Activated T-cell treated with anti-CD3 and anti-CD28 coated beads, Interleukin-2, amount 50 U/mL, for 4 hours (primary cell): Measurements from ENCODE around the gene EYS. TPM values are rescaled to one million over a fixed set of nuclear protein-coding genes. Genes with fewer than 3 reads are reported as not detected.
"Not testable (repeated sequence)": the region's sequence is repeated elsewhere in the genome, so short reads cannot be mapped to it uniquely, and the experiment has no call there.

Experiments
- ATAC-seq, 2 donors: fragments of 200-7000 bp; cut with Tn5 transposase; one replicate each; pipeline ENCODE4 v1.10.0; 2021
- DNase-seq: peaks from one replicate; pipeline ENCODE4 v3.0.0-alpha.2; 2020
- H3K27me3 Mint-ChIP-seq: one replicate; pipeline ENCODE4 v1.8.0; 2021; ENCODE audit warnings: low read depth, mixed read lengths
- H3K36me3 Mint-ChIP-seq: one replicate; pipeline ENCODE4 v1.8.0; 2022; ENCODE audit warnings: mixed read lengths; ENCODE audit not compliant: insufficient read depth
- H3K4me1 Mint-ChIP-seq: one replicate; pipeline ENCODE4 v1.8.0; 2021; ENCODE audit warnings: low read depth, mixed read lengths
- H3K4me3 Mint-ChIP-seq: one replicate; pipeline ENCODE4 v1.8.0; 2021; ENCODE audit warnings: mild to moderate bottlenecking, moderate library complexity, mixed read lengths
- H3K9me3 Mint-ChIP-seq: one replicate; pipeline ENCODE4 v1.8.0; 2021; ENCODE audit warnings: mixed read lengths
- total RNA-seq, 3 donors: library from RNA; stranded (reverse); gene quantifications; one replicate each; pipeline ENCODE4 v1.2.1, GENCODE V29; 2021

The EYS gene
- total RNA-seq, 3 donors from 2014 or later: not detected

DNA sequence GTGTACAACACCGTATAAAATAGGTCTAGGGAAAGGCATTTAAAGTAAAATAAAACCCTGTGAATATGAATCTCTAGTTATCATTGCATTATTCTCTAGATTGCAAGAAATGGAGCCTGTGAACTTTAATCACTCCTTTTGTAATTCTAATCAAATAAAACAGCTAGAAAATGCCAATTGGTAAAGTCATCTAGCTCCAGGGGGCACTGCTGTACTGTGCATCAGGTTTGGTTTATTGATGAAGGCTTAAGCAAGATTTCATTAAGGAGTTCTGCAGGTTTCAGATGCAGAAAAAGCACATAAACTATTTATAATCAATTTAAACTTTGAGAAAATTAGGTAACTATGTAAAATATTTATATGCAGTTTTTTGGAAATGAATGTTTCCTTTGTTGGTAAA is 1426.5 kb downstream of the EYS start:
- Mint-ChIP-seq H3K9me3 (peaks cover 8% of the 10 kb centered on the region), H3K36me3 (no peaks in the 10 kb centered on the region), H3K27me3 (no peaks in the 10 kb centered on the region), H3K4me3 (no peak overlapping the region), H3K4me1 (no peaks in the 10 kb centered on the region)
- DNase-seq: no peak
- no peak for ATAC-seq

- DNase-seq (no peak), ATAC-seq (no peak)
- H3K4me1 Mint-ChIP-seq: no peaks in the 10 kb centered on the region
- no peak overlapping the region for H3K4me3 Mint-ChIP-seq
- no peaks in the 10 kb centered on the region for H3K36me3 Mint-ChIP-seq
- H3K27me3 Mint-ChIP-seq: no peaks in the 10 kb centered on the region
- no peaks in the 10 kb centered on the region for H3K9me3 Mint-ChIP-seq
Observed at GRCh38 chr6:64270083-64270482, 1436.9 kb downstream of the EYS start.

- no peaks in the 10 kb centered on the region for H3K9me3 Mint-ChIP-seq
- no peaks in the 10 kb centered on the region for H3K36me3 Mint-ChIP-seq
- no peaks in the 10 kb centered on the region for H3K4me1 Mint-ChIP-seq
- no peak for DNase-seq
- no peak for ATAC-seq
- no peak overlapping the region for H3K4me3 Mint-ChIP-seq
- H3K27me3 Mint-ChIP-seq: no peaks in the 10 kb centered on the region
Observed at GRCh38 chr6:64266351-64266821, 1440.6 kb downstream of the EYS start.

DNA sequence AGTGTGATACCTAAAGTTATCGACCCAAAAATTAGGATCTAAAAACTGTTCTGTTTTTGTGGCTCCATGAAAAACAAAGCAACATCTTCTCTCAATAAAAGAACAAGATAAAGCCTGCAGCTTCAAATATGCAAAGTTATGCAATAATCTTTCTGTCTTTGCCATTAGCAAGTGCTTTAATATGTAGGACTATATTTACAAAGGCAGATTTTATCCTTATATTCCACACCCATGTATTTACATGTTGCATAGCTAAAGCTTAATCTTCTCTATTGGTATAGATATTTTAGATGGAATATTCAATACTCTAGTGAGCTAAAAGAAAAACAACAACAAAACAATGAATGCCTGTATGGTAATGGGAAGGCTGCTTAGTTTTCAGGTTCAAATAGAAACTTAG is 1443.2 kb downstream of the EYS start:
- peaks cover 5% of the 10 kb centered on the region for H3K9me3 Mint-ChIP-seq
- no peak overlapping the region for H3K4me3 Mint-ChIP-seq
- no peaks in the 10 kb centered on the region for H3K36me3 Mint-ChIP-seq
- H3K27me3 Mint-ChIP-seq: no peaks in the 10 kb centered on the region
- no peaks in the 10 kb centered on the region for H3K4me1 Mint-ChIP-seq
- DNase-seq: no peak
- no peak for ATAC-seq

DNA sequence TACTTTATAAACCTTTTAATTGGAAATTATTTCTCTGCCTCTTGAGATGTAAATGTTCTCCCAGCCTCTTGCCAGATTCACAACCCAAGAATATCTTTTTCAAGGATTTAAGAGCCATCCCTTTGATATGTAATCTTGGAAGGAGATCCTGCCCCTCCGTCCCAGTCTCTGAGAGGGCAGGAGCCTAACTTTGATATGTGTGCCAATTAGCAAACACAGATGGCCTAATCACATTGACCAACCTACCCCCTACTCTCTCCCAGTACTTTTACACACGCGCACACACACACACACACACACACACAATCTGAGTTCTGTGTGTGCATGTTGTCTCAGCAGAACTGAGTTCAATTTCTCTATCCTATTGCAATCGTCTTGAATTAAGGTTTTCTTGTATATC is 1447.7 kb downstream of the EYS start:
- DNase-seq (no peak), ATAC-seq (no peak)
- no peaks in the 10 kb centered on the region for H3K36me3 Mint-ChIP-seq
- H3K4me3 Mint-ChIP-seq: no peak overlapping the region
- no peaks in the 10 kb centered on the region for H3K27me3 Mint-ChIP-seq
- no peaks in the 10 kb centered on the region for H3K4me1 Mint-ChIP-seq
- H3K9me3 Mint-ChIP-seq: peaks cover 5% of the 10 kb centered on the region

GRCh38 chr6:64258752-64259151 is 1448.3 kb downstream of the EYS start:
- Mint-ChIP-seq H3K9me3 (peaks cover 5% of the 10 kb centered on the region), H3K36me3 (no peaks in the 10 kb centered on the region), H3K27me3 (no peaks in the 10 kb centered on the region), H3K4me1 (no peaks in the 10 kb centered on the region), H3K4me3 (no peak overlapping the region)
- ATAC-seq (no peak), DNase-seq (no peak)

GRCh38 chr6:64258302-64258701 is 1448.7 kb downstream of the EYS start:
- H3K27me3 Mint-ChIP-seq: no peaks in the 10 kb centered on the region
- H3K36me3 Mint-ChIP-seq: no peaks in the 10 kb centered on the region
- ATAC-seq (no peak), DNase-seq (no peak)
- H3K4me1 Mint-ChIP-seq: no peaks in the 10 kb centered on the region
- peaks cover 5% of the 10 kb centered on the region for H3K9me3 Mint-ChIP-seq
- no peak overlapping the region for H3K4me3 Mint-ChIP-seq

GRCh38 chr6:64257586-64257985 is 1449.4 kb downstream of the EYS start:
- DNase-seq: no peak
- Mint-ChIP-seq H3K4me3 (no peak overlapping the region), H3K27me3 (no peaks in the 10 kb centered on the region), H3K4me1 (no peaks in the 10 kb centered on the region), H3K36me3 (no peaks in the 10 kb centered on the region), H3K9me3 (peaks cover 5% of the 10 kb centered on the region)
- no peak for ATAC-seq

- H3K4me1 Mint-ChIP-seq: no peaks in the 10 kb centered on the region
Observed at GRCh38 chr6:64256483-64256882, 1450.5 kb downstream of the EYS start.

DNA sequence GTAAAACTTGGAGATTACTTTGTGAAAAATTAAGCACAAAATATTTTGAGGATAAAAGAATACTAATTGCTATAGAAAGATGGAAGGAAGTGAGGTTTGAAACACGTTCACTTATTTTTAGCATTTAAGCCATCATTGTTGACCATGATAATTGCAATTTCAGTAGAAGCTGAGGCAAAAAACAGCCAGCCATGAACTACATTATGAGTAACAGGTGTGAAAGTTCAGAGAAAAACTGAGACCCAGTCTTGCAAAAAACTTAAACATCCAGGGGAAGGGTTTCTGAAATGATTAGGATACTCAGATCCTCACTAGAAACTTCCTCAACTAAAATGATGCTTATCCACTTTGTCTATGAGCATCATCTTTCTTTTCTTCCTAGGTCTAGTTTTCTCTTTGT is 1452.0 kb downstream of the EYS start:
- H3K4me1 Mint-ChIP-seq: no peaks in the 10 kb centered on the region

More at GRCh38 chr6:64256483-64256882, 1450.5 kb downstream of the EYS start:
- H3K4me3 Mint-ChIP-seq: no peak overlapping the region
- H3K9me3 Mint-ChIP-seq: peaks cover 5% of the 10 kb centered on the region
- H3K36me3 Mint-ChIP-seq: no peaks in the 10 kb centered on the region
- no peaks in the 10 kb centered on the region for H3K27me3 Mint-ChIP-seq
- no peak for DNase-seq
- no peak for ATAC-seq

DNA sequence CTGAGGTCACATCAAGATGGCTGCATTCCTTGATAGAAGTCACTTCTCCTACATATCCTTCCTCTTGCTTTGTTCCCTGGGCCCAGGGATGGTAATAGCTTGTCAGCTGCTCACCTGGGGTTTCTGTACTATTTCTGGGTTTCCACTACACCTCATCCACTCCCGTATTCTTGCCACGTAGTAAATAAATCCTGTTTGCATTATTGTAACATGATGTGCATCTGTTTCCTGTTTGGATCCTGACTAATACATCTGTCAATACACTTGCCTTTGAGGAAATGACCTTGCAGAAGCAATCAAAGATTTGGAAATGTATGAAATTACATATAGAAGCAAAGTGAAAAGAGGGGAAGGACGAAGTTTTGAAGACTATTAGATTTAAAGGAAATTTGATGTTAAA is 1452.5 kb downstream of the EYS start:
- no peaks in the 10 kb centered on the region for H3K27me3 Mint-ChIP-seq
- DNase-seq (no peak), ATAC-seq (no peak)
- H3K9me3 Mint-ChIP-seq: peaks cover 4% of the 10 kb centered on the region
- no peak overlapping the region for H3K4me3 Mint-ChIP-seq
- no peaks in the 10 kb centered on the region for H3K4me1 Mint-ChIP-seq
- no peaks in the 10 kb centered on the region for H3K36me3 Mint-ChIP-seq

More for the DNA sequence above, 1452.0 kb downstream of the EYS start:
- no peak for DNase-seq
- no peak for ATAC-seq
- Mint-ChIP-seq H3K9me3 (peaks cover 5% of the 10 kb centered on the region), H3K27me3 (no peaks in the 10 kb centered on the region), H3K4me3 (no peak overlapping the region), H3K36me3 (no peaks in the 10 kb centered on the region)

- DNase-seq (no peak), ATAC-seq (no peak)
- Mint-ChIP-seq H3K27me3 (no peaks in the 10 kb centered on the region), H3K36me3 (no peaks in the 10 kb centered on the region), H3K4me3 (no peak overlapping the region), H3K4me1 (no peaks in the 10 kb centered on the region), H3K9me3 (peaks cover 4% of the 10 kb centered on the region)
Observed at GRCh38 chr6:64252256-64252655, 1454.8 kb downstream of the EYS start.

- Mint-ChIP-seq H3K36me3 (no peaks in the 10 kb centered on the region), H3K4me1 (no peaks in the 10 kb centered on the region), H3K27me3 (no peaks in the 10 kb centered on the region), H3K9me3 (peaks cover 11% of the 10 kb centered on the region), H3K4me3 (no peak overlapping the region)
- no peak for DNase-seq
- no peak for ATAC-seq
Observed at GRCh38 chr6:64250126-64250525, 1456.9 kb downstream of the EYS start.

- no peak for DNase-seq
- H3K27me3 Mint-ChIP-seq: no peaks in the 10 kb centered on the region
- H3K9me3 Mint-ChIP-seq: peaks cover 11% of the 10 kb centered on the region
- H3K4me3 Mint-ChIP-seq: no peak overlapping the region
- H3K4me1 Mint-ChIP-seq: no peaks in the 10 kb centered on the region
- no peak for ATAC-seq
- H3K36me3 Mint-ChIP-seq: no peaks in the 10 kb centered on the region
Observed at GRCh38 chr6:64249115-64249514, 1457.9 kb downstream of the EYS start.

- no peaks in the 10 kb centered on the region for H3K4me1 Mint-ChIP-seq
- no peaks in the 10 kb centered on the region for H3K27me3 Mint-ChIP-seq
- no peak overlapping the region for H3K4me3 Mint-ChIP-seq
- no peaks in the 10 kb centered on the region for H3K36me3 Mint-ChIP-seq
- no peak for ATAC-seq
- peaks cover 20% of the 10 kb centered on the region for H3K9me3 Mint-ChIP-seq
- no peak for DNase-seq
Observed at GRCh38 chr6:64243618-64244017, 1463.4 kb downstream of the EYS start.

DNA sequence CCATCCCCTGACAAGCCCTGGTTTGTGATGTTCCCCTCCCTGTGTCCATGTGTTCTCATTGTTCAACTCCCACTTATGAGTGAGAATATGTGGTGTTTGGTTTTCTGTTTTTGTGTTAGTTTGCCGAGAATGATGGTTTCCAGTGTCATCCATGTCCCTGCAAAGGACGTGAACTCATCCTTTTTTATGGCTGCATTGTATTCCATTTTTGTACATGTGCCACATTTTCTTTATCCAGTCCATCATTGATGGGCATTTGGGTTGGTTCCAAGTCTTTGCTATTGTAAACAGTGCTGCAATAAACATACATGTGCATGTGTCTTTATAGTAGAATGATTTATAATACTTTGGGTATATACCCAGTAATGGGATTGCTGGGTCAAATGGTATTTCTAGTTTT is 1468.1 kb downstream of the EYS start:
- not testable (repeated sequence) for H3K4me3 Mint-ChIP-seq, H3K4me1 Mint-ChIP-seq, H3K36me3 Mint-ChIP-seq, DNase-seq, H3K27me3 Mint-ChIP-seq, ATAC-seq
- H3K9me3 Mint-ChIP-seq: peaks cover 16% of the 10 kb centered on the region
